ELR (cell line): ENCODE results near the gene IFNLR1.
A peak's percentile ranks its signal among the peaks of the same experiment; 100 is the strongest.

Experiments
- DNase-seq: peaks from one replicate; pipeline ENCODE4 v3.0.0-alpha.2; 2015; ENCODE audit warnings: low read depth

IFNLR1 gene

DNA sequence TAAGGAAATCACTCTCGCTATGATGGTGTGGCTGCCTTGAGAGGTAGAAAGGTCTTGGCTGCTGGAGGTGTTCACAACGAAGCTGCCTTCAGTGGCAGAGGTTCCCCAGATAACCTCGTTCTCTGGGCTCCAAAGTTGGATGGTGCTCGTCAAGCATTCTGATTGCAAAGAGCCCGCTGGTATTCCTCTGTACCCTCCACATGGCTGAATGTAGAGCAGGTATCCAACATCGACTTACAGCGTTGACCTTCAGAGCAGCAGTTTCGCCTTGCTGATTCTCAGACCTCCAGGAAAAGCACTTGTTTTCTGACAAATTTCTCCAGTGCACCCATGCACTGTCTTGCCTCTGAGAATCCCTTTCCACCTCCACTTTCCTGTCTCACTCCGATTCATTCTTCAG, 39.9 kb downstream of the IFNLR1 start:
- DNase-seq, result no peak

DNA sequence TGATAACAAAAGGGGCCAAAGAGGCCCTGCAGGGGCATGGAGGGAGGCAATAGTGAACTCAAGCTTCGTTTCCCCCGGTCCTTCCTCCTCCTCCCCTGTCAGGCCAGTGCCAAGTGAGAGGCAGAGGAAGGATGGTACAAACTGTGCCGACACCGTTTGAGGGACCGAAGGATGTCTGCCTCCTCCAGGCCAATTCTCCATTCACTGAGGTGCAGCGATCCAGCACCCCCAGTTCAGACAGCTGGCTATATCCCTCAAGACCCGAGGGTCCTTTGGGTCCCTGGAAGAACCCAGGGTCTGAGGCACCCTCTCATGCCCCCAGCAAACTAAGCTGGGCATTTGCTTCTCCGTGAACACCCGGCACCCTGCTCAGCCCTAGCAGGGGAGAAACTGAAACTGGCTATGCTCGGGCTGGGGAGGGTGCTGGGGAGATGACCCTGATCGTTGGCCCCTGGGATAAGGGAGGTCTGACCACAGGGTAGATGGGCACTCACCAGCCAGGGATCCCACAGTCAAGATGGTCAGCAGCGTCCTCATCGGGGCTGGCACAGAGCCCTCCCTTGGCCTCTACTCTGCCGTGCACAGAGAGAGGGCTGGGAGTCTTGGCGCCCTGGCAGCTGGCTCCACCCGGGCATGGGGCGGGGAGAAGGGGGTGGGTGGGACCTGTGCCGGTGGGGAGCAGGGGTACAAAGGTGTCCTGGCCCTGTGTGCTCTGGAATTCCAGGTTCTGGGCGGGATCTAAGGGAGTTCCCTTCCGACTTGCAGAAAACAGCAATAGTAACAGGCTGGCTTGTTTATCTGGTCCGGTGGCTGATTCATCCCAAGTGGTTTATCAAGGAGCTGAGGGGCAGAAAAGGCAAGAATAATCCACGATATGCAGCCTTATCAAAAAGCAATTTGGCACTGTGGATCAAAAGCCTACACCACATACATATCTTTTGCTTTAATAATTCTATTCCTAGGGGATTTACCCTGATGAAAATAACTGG, 44.2 kb downstream of the IFNLR1 start, which contains the start of gene IL22RA1:
IL22RA1 (minus strand) TSS at position 595 of the 989 bp plus-strand sequence; CDS start at position 537, 58 bp downstream.
- peak; percentile 36 for DNase-seq

DNA sequence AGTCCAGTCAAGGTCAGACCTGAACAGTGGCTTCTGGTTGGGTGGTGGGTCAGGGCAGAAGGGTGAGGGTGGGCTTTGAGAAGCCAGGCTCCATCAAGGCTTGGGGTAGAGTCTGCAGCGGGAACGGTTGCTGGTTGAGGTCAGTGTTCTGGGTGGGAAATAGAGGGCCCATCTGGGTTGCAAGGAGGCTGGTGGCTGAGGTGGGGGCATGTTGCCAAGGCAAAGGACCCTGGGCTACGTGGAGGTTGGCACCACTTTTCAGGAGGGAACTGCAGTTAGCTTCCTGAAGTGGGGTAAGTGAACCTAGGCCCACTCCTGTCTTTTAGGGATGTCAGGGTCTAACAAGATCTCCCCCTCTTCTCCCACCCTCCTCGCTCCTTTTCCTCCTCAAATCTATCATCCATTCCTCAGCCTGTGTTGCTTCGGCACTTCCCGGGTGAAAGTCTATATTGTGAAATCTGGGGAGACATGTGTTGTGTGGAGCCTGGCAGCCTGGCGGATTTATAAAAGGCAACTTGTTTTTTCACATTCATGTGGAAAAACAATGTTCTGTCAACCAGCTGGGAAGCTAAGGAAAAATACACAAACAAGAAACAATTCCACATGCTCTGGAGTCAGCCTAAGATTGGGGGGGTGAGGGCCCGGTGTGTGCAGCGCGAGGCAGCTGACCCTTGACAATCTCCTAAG, 45.6 kb downstream of the IFNLR1 start:
- no peak for DNase-seq

DNA sequence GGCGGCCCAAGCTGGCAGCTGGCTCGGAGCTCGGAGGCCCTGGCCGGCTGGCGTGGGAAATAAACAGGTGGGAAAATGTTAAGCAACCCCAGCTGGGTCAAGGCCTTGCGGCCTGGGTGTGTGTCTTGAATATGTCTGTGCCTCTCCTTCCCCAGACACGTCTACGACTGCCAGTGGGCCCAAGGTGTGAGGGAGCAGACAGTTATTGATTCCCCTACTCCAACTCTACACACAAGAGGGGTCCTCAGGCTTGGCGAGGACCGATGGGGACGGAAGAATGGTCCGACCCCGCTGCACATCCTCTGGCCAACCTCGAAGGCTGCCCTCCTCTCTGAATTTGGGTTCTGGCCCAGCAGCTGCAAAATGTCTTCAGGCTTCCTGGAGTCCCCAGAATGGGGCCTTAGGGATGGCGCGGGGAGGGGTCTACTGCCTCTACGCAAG, 46.3 kb downstream of the IFNLR1 start:
- no peak for DNase-seq

DNA sequence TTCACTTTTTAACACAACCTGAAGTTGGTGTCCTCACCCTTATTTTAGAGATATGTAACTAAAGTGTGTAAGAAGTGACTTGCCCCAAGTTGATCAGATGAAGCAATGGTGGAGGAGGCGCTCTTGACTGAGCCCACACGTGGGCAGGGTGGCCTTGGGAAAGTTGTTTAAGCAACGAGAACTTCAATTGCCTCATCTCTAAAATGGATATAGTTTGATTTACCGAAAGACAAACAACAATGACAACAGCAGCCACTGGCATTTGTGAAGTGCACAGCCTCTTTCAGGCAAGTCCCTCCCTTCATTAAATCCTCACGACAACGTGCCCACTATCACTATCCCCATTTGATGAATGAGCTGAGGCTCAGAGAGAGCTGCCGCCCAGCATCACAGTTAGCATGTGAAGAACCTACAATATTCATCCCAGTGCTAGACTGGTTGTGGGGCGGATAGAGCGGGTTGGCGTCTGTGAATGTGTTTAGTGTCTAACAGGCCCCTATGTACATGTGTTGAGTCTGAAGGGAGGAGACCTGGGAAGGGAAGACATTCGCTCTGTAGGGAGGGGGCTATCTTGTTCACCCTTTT, 47.2 kb downstream of the IFNLR1 start:
- DNase-seq, result no peak

DNA sequence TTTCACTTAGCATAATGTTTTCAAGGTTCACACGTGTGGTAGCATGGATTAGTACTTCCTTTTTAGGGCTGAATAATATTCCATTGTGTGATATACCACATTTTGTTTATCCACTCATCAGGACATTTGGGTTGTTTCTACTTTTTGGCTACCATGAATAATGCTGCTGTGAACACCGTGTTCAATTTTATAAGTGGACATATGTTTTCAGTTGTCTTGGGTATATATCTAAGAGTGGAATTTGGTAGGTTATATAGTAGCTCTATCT, 47.9 kb downstream of the IFNLR1 start:
- no peak for DNase-seq

DNA sequence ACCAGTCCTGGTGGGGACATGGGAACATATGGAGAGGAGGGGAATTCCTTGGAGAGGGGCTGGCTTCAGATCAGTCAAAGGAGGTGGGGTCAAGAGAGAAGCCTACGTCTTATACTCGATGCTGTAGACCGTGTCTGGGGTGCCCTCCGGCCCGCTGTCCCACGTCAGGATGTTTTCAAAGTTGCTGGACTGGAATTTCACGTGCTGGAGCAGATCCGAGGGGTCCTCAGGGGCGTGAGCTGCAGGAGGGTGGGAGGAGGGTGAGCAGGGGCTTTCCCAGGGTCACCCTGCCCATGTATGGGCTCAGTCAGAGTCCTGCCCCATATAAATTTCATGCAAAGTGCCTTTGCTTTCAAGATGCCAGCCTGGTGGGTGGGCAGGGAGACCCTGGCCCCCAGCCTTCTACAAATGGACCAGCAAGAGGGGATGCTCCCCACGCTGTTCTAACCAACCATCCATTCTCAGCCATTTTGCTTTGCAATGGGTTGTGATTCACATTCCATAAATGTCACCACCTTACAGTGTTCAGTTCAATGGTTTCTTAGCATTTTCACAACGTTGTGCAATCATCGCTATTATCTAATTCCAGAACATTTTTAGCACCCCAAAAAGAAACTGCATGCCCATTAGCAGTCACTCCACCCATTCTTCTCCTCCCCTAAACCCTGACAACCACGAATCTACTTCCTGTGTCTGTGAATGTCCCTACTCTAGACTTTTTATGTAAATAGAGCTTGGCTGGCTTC, 48.4 kb downstream of the IFNLR1 start:
- DNase-seq, result no peak

DNA sequence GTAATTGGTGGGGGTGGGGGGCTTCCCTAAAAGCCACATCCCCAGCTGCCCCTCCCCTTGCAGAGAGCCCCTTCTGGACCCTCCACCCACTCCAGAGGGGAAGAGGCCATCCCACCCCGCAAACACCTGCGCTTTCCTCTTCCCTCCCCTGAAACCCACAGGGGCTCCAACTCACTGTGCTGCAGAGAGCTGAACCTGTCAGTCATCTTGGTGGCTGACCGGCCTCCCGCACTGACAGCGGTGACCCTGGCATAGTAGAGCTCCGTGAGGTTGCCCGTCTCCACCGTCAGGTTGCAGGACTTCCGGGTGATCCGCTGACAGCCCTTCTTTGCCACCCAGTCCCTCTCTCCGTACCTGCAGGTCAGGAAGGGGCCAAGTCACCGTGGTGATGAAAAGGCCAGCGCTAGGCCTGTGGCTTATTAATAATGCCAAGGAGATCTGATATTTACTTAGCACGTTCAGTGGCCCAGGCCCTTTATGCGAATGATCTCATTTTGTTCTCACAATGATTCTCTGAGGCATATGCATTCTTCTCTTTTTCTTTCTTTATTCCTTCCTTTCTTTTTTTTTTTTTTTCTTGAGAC, 50.0 kb downstream of the IFNLR1 start:
- DNase-seq, result no peak

DNA sequence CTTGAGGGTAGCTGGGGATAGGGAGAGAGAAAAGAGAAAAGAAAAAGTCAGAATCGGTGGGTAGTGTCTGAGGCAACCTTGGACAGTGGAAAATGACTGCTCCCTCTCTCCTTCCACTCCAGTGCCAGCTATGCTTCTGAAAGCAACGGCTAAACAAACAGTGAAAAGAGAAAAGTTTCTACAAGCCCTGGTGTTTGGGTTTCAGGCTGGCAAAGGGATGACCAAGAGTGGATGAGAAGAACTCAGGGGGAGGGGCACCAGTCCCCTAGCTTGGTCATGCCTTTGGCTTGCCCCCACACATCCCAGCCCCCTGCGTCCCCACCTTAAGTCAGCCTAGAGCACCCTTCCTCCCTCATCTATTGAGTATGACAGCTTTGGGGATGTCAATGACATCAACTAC, 52.7 kb downstream of the IFNLR1 start:
- DNase-seq, result no peak

DNA sequence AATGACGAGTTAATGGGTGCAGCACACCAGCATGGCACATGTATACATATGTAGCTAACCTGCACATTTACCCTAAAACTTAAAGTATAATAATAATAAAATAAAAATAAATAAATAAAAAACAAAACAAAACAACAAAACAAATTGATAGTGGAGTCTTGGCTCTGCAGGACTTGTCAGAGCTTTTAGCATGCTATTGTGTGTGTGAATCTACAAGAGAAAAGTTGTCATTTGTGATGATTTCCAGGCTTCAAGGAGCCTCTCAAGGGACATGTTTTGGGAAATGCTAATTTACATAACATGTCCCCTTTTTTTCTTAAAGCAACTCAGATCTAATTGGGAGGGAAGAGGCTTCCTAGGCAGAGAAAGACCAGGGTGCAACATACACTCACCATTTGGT, 53.3 kb downstream of the IFNLR1 start:
- no peak for DNase-seq

DNA sequence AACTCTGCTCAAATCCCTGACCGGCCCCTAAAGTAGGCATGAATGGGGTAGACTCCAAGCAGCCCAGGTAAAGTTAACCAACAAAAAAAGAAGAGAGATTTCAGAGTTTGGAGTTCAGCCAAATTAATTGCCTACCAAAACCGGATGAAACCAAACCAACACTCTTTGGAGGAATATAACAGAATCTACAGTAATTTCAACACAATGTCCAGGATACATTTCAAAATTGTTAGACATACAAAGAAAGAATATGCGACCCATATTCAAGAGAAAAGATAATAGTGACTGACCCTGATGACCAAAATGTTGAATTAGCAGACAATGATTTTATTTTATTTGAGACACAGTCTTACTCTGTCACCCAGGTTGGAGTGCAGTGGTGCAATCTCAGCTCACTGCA, 56.7 kb downstream of the IFNLR1 start:
- DNase-seq, result no peak

DNA sequence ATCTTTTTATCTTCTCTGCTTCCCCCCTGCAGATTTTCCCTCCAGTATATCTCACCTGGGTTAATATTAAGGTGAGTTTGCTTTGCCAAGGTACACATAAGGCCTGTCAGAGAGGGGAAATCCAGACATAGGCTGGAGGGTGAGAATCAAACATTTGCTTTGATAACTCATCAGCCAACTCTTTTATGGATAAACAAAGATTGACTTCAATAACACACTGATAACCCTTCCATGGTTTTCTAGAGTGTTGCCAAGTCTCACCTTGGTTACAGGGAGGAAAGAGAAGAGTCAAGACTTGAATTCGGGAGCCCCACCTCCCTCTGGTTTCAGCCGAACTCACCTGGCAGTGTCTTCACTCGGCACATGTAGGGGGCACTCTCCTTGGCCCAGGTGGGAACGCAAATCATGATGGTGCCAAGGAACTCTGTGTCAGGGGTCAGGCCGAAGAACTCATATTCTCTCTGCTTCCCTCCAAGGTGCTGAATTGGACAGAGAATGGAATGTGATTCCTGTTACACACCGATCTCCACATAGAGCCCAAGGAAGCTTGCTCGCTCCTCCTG, 59.2 kb downstream of the IFNLR1 start:
- DNase-seq, result no peak

DNA sequence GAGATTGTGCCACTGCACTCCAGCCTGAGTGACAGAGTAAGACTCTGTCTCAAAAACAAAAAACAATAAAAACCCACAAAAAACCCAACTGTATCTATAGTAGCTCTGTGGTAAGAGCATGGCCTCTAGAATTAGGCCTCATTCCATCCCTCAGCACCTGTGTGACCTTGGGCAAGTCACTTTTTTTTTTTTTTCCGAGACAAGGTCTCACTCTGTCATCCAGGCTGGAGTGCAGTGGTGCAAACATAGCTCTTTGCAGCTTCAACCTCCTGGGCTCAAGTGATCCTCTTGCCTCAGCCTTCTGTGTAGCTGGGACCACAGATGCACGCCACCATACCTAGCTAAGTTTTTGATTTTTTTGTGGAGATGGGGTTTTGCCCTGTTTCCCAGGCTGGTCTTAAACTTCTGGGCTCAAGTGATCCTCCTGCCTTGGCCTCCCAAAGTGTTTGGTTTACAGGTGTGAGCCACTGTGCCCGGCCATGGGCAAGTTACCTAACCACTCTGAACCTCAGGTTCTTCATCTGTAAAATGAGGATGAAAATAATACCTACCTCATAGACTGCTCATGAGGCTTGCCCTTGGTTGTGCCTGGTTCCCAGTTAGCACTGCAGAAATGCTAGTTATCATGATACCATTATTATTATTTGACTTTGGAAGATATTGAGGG, 59.8 kb downstream of the IFNLR1 start:
- DNase-seq, result no peak

DNA sequence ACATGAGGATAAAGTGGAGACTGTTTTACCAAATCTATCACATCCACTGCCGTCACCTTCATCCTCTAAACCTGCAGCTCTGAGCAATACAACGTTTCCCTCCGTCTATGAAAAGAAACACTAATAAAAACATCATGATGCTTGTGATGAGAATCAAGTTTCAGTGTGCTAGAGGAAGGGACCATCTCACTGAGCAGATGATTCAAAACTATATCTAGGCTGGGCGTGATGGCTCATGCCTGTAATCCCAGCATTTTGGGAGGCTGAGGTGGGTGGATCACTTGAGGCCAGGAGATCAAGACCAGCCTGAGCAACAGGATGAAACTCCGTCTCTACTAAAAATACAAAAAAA, 60.4 kb downstream of the IFNLR1 start:
- DNase-seq, result no peak

DNA sequence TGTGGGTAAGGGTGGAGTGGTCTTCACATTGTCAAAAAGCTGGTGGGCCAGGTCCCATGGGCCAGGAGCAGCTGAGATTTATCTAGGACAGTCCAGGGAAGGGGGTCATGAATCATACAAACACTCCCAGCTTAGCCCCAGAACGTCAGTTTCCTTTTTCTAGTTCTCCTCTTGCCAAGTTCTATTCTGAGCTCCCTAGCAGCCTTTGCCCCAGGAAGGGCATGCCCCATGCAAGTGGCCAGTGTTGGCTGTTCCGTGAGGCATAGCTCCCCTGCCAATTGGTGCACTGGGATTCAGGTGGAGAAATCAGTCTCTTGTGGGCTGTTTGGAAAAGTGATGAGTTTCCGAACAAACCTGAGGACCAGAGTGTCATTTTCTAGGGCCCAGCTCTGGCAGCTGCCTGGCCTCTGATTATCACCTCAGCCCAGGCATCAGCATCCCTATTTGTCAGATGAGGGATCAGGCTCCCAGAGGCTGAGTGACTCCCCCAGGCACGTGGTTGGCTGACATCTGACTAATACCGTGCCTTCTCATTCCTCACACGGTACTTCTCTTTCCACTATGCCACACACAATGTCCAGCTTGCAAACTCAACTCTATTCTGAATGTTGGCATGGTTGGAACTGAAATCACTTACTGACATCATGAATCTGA, 60.9 kb downstream of the IFNLR1 start:
- peak; percentile 53 for DNase-seq

DNA sequence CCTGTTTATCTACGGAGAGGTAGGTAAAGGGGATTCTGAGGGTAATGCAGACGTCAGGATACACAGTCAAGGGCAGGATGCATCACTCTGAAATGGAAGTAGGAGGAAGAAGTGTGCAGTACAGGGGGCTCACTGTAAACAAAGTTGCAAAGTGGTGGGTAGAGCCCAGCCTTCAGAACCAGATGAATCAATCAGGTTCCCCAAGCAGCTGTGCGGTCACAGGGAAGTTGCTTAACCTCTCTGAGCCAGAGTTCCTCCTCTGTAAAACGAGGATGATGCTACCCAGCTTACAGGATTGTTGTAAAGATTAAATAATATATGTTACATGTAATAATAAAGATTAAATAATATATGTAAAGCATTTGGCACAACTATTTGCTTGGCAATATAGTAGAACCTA, 61.6 kb downstream of the IFNLR1 start:
- DNase-seq, result no peak

DNA sequence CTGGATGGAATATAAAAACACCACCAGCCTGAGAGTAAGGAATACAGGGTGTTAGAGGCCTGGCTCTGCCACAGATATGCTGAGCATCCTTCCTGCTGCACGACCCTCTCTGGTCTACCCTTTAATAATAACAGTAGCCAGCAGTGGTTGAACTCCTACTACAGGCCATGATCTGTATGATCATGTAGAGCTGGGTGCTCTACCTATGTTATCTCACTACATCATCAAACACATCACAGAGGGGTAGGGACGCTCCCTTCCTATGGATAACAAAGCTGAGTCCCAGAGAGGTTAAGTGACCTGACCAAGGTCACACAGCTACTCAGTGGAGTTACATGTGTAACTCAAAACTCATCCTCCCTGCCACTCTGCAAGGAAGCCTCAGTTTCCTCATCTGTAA, 62.1 kb downstream of the IFNLR1 start:
- no peak for DNase-seq

DNA sequence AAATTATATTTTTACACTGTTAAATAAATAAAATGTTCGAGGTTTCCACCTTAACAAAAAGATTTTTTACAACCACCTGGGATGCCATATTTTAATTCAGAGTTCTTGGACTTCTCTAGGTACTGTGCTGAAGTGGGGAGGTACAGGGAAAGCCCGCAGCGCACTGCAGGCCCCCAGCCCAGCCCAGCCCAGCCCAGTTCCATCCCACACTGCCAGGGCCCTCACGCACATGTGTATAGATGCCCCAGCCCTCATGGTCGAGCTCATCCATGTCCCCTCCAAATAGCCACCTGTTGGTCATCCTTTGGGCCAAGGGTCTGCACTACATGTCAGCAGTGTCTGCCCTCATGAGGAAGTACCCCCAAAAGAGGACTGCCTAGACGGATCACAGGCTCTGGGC, 63.5 kb downstream of the IFNLR1 start:
- DNase-seq, result no peak

DNA sequence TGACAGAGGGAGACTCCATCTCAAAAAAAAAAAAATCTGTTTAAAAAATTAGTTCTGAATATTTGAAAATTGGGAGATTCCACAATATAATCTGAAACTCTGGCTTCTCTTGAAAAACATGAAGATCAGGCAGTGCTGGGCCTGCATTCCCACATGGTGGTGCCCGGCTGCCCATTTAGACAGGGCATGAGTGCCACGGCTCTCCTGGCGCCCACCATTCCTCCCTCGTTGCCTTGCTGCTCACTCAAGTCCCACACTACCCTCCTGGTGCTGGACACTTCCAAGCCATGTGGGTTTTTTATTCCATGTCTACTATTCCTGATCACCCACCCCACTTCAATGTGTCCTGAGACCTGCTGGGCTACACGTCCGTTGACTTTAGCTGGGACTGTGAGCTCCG, 64.3 kb downstream of the IFNLR1 start:
- no peak for DNase-seq

DNA sequence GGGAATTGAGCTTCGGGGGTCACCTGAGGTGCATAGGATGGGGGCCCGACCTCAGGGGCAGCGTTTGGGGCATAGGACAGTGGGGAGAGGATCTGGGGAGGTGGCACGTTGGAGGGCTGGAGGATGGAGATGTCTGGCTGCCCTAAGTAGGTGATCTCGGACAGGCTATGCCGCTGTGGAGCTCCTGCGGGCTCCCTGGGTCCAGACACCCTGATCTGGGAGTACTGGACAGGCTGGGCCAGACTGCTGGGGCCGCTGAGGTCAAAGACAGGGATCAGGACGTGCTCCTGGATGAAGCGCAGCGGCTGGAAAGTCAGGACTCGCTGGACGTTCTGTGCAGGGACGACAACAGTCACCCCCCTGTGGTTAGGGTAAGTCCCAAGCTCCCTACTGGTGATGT, 65.7 kb downstream of the IFNLR1 start:
- no peak for DNase-seq

DNA sequence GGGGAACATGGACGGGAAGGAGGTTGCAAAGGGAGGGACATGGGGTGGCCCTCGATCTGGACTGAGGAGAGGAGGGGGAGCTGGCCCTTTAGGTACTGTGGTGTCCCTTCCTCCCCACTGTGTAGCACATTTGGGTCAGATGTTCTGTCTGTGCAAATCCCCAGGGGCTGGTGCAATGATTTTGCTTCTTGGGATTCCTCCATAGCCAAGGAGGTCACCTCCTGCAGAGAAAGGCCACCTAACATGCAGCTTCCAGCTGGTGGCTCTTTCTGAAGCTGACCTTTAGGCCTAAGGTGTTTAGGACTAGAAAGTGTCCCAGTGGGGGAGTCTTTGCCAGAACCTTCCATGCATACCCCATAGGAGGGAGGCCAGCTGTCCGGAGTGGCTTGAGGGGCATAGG, 66.1 kb downstream of the IFNLR1 start:
- DNase-seq, result no peak
